Activated CD8-positive, alpha-beta T cell treated with anti-CD3 and anti-CD28 coated beads for 36 hours (primary cell): ENCODE measurements around the gene ATG4C. TPM values are rescaled to one million over a fixed set of nuclear protein-coding genes. Genes with fewer than 3 reads are reported as not detected.
A peak's percentile ranks its signal among the peaks of the same experiment; 100 is the strongest.

Experiments used
- ATAC-seq: fragments of 200-7000 bp; cut with Tn5 transposase; one replicate; pipeline ENCODE4 v1.10.0; 2021; ENCODE audit warnings: mild to moderate bottlenecking, moderate library complexity
- CTCF ChIA-PET: fragments of 350-600 bp; sonication (Branson Sonifier 250); formaldehyde crosslinking; loops from one replicate; lab custom pipeline; 2021; ENCODE audit warnings: antibody characterized with exemption; lab: Charles Lee
- POLR2A ChIA-PET: fragments of 350-600 bp; sonication (Branson Sonifier 250); formaldehyde crosslinking; loops from one replicate; lab custom pipeline; 2021; ENCODE audit warnings: antibody characterized with exemption; lab: Charles Lee
- DNase-seq: peaks from one replicate; pipeline ENCODE4 v3.0.0-alpha.2; 2020
- H3K27ac Mint-ChIP-seq: one replicate; pipeline ENCODE4 v1.8.0; 2021; ENCODE audit warnings: mild to moderate bottlenecking, mixed read lengths
- H3K27me3 Mint-ChIP-seq: one replicate; pipeline ENCODE4 v1.8.0; 2021; ENCODE audit warnings: mixed read lengths
- H3K36me3 Mint-ChIP-seq: one replicate; pipeline ENCODE4 v1.8.0; 2021; ENCODE audit warnings: low read depth, mixed read lengths
- H3K4me1 Mint-ChIP-seq: one replicate; pipeline ENCODE4 v1.8.0; 2021; ENCODE audit warnings: low read depth, mixed read lengths
- H3K4me3 Mint-ChIP-seq: one replicate; pipeline ENCODE4 v1.8.0; 2021; ENCODE audit warnings: mild to moderate bottlenecking, moderate library complexity, mixed read lengths
- H3K9me3 Mint-ChIP-seq: one replicate; pipeline ENCODE4 v1.8.0; 2021; ENCODE audit warnings: mixed read lengths
- intact Hi-C: fragments of 100-400 bp; cut with micrococcal nuclease; formaldehyde crosslinking; loops from one replicate; pipeline ENCODE4 v1.10.0; 2022
- total RNA-seq, 2 experiments: library from RNA; stranded (reverse); gene quantifications; one replicate each; pipeline ENCODE4 v1.2.3, GENCODE V29; 2021
- TF ChIP-seq, protein P1 (sequence below): fragments of 200-600 bp; IDR thresholded peaks from one replicate; pipeline ENCODE4 v1.8.0; 2022; ENCODE audit warnings: antibody characterized with exemption, mild to moderate bottlenecking

The ATG4C gene
- total RNA-seq, 2 experiments from 2014 or later = 13.7 to 15.5 TPM

DNA sequence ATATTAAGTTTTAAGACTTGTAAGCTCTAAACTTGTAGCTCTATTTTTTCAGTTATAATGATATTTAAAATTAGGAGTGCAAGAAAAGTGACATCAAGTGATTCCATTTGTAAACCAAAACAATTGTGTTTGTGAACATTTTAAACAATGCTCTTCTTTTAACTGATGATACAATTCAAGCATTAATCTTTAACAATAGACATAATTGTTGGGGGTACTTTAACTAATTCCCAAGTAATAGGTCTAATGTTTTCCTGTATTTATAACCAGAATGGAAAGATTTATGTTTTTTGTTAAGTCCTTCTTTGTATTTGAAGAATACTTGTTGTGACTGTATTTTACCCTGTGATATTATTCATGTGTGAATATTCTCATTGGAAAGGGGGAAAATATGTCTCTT lies 6.8 kb downstream of the ATG4C start:
- ChIA-PET CTCF (no interaction called here), POLR2A (no interaction called here)
- H3K27ac Mint-ChIP-seq = no peak overlapping the region
- H3K4me1 Mint-ChIP-seq = peaks cover 21% of the 10 kb centered on the region
- TF ChIP-seq, protein P1, sequence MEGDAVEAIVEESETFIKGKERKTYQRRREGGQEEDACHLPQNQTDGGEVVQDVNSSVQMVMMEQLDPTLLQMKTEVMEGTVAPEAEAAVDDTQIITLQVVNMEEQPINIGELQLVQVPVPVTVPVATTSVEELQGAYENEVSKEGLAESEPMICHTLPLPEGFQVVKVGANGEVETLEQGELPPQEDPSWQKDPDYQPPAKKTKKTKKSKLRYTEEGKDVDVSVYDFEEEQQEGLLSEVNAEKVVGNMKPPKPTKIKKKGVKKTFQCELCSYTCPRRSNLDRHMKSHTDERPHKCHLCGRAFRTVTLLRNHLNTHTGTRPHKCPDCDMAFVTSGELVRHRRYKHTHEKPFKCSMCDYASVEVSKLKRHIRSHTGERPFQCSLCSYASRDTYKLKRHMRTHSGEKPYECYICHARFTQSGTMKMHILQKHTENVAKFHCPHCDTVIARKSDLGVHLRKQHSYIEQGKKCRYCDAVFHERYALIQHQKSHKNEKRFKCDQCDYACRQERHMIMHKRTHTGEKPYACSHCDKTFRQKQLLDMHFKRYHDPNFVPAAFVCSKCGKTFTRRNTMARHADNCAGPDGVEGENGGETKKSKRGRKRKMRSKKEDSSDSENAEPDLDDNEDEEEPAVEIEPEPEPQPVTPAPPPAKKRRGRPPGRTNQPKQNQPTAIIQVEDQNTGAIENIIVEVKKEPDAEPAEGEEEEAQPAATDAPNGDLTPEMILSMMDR = no peak
- ATAC-seq = no peak
- no peaks in the 10 kb centered on the region for H3K9me3 Mint-ChIP-seq
- DNase-seq = no peak
- H3K4me3 Mint-ChIP-seq = no peak overlapping the region
- H3K36me3 Mint-ChIP-seq = no peaks in the 10 kb centered on the region
- intact Hi-C loops = no loop called here
- H3K27me3 Mint-ChIP-seq = no peaks in the 10 kb centered on the region

DNA sequence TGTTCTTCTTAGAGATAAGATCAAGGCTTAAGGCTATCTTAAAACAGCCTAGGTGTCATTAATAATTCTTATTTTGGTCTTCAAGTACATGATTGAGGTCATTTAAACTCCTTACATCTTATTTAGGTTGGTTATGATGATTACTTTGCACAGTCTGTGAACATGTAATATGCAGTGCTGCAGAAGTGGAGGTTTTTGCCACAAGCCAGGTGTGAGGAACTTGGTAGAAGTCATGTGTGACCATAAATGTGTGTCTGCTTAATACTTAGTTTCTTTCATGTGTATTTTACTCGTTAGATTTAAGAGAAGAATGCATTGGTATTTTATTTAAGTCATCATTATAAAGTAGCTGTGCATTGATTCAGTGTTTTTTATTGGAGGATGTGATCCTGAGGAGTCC lies 10.1 kb downstream of the ATG4C start:
- intact Hi-C loops = no loop called here
- Mint-ChIP-seq H3K27me3 (no peaks in the 10 kb centered on the region), H3K27ac (no peak overlapping the region), H3K4me1 (peaks cover 5% of the 10 kb centered on the region), H3K9me3 (no peaks in the 10 kb centered on the region), H3K4me3 (no peak overlapping the region), H3K36me3 (no peaks in the 10 kb centered on the region)
- CTCF ChIA-PET = interaction anchor here (1.7 kb wide), 1 partner anchor 9 kb away, joined by 4 read pairs; no protein-coding TSS in a partner anchor
- no peak for DNase-seq
- POLR2A ChIA-PET = no interaction called here
- no peak for ATAC-seq
- TF ChIP-seq, protein P1 = no peak

DNA sequence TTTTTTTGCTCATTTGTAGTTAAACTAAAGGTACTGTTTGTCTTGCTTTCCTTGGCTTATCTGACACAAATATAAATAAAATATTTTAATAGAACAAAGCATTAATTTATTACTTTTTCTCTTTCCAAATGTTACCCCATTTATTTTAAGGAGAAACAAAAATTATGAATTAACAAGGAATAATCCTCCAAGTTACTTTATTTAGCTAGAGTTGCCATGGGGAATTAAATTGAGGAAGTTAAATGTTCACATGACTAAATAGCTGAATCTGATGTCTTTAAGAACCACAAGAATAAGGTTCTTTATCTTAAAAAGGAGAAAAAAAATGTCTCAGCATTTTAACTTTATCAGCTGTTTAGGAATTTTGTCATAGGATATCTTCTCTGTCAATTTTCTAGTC lies 12.3 kb downstream of the ATG4C start:
- Mint-ChIP-seq H3K27me3 (no peaks in the 10 kb centered on the region), H3K4me3 (no peak overlapping the region), H3K9me3 (no peaks in the 10 kb centered on the region), H3K36me3 (peaks cover 2% of the 10 kb centered on the region), H3K27ac (no peak overlapping the region), H3K4me1 (peaks cover 17% of the 10 kb centered on the region)
- CTCF ChIA-PET = no interaction called here
- no peak for DNase-seq
- intact Hi-C loops = no loop called here
- ATAC-seq = no peak
- TF ChIP-seq, protein P1 = no peak
- POLR2A ChIA-PET = no interaction called here

DNA sequence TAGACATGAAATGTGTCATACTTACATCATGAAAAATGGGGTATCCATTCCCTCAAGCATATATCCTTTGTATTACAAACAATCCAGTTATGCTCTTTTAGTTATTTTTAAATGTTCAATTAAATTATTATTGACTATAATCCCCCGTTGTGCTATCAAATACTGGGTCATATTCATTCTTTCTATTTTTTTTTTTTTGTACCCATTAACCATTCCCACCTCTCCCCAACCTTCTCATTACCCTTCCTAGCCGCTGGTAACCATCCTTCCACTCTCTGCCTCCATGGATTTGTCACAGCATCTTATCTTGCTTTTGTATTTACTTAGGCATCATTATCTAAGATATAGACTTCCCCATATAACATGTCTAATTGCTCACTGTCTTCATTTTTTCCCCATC lies 15.8 kb downstream of the ATG4C start:
- Mint-ChIP-seq H3K27ac (no peak overlapping the region), H3K4me3 (no peak overlapping the region), H3K4me1 (peaks cover 17% of the 10 kb centered on the region), H3K9me3 (peaks cover 2% of the 10 kb centered on the region), H3K36me3 (peaks cover 5% of the 10 kb centered on the region), H3K27me3 (no peaks in the 10 kb centered on the region)
- ATAC-seq = no peak
- CTCF ChIA-PET = interaction anchor here (0.6 kb wide), 1 partner anchor 759 kb away, joined by 3 read pairs; no protein-coding TSS in a partner anchor
- no peak for DNase-seq
- intact Hi-C loops = no loop called here
- POLR2A ChIA-PET = no interaction called here
- TF ChIP-seq, protein P1 = no peak

DNA sequence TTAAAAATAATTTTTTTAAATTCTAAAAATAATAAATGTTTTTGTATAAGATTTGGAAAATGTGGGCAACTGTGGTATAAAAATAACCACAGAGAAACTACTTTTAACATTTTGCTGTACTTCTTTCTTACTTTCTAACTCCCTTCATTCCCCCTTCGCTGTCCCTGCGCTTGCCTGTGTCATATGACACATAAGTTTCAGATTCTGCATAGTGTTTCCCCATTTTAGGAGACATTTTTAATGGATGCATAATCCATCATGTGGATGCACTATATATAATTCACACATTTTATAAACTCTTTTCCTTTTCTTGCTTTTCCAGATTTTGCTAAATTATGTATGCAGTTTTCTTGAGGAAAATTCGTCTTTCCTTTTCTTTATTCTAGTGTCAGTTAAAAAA lies 16.3 kb downstream of the ATG4C start:
- CTCF ChIA-PET = no interaction called here
- no peak for DNase-seq
- intact Hi-C loops = no loop called here

More for the DNA sequence above, 16.3 kb downstream of the ATG4C start:
- Mint-ChIP-seq H3K27me3 (no peaks in the 10 kb centered on the region), H3K27ac (peak overlapping the region; percentile 55), H3K9me3 (peaks cover 2% of the 10 kb centered on the region), H3K4me3 (no peak overlapping the region), H3K36me3 (peaks cover 5% of the 10 kb centered on the region), H3K4me1 (peaks cover 17% of the 10 kb centered on the region)
- no peak for ATAC-seq
- POLR2A ChIA-PET = no interaction called here
- TF ChIP-seq, protein P1 = no peak
